ENCODE measurements around the gene KCNG2. TPM values are rescaled to one million over a fixed set of nuclear protein-coding genes. Genes with fewer than 3 reads are reported as not detected.

Gene KCNG2
- total and polyA plus RNA-seq, 2 of the 4 experiments (the other 2 are of a cell fraction): not detected

DNA sequence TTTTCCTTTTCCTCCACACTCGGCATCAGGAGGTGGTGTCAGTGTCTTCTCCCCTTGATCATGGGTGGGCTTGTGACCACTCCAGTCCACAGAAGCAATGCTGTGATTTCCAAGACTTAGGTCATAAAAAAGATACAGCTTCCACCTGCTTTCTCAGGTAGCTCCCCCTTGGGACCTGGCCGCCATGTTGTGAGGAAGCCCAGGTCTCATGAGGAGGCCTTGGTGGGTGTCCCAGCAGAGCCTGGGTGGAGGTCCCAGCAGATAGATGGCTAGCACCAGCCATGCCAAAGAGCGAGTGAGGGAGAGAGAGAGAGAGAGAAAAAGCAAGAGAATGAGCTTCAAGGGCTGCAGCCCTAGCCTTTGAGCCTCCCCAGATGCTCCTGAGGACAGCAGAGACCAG lies 137.8 kb downstream of the KCNG2 start:
- intact Hi-C loops (cut with micrococcal nuclease): no loop called here

More for the DNA sequence above, 137.8 kb downstream of the KCNG2 start:
- Histone ChIP-seq H3K56ac (ENCODE audit: extremely low read depth, insufficient read depth, low read length) (no peak overlapping the region), H3K18ac (ENCODE audit: low read depth, low read length) (no peak overlapping the region), H2BK20ac (ENCODE audit: low read depth, low read length) (no peak overlapping the region), H4K20me1 (ENCODE audit: insufficient read depth, low read length) (peaks cover 43% of the 10 kb centered on the region), H2AK9ac (replicated peaks; ENCODE audit: low read depth, low read length, poor library complexity) (no peak overlapping the region), H4K5ac (ENCODE audit: low read depth, low read length) (no peak overlapping the region), H3K14ac (replicated peaks; ENCODE audit: low read depth, low read length) (no peak overlapping the region), H3K4me3 (ENCODE audit: insufficient read depth, low read depth, low read length) (no peak overlapping the region), H3K4me1 (ENCODE audit: control insufficient read depth, insufficient read depth, low read length) (no peaks in the 10 kb centered on the region), H2BK15ac (ENCODE audit: low read depth, low read length) (no peak overlapping the region), H3K9ac (ENCODE audit: low read depth, low read length) (no peak overlapping the region), H4K91ac (ENCODE audit: insufficient read depth, low read depth, low read length) (no peak overlapping the region), H3K27me3 (ENCODE audit: control insufficient read depth, insufficient read depth, low read length) (no peaks in the 10 kb centered on the region), H3K4ac (ENCODE audit: low read depth, low read length) (no peak overlapping the region), H3K23ac (ENCODE audit: low read depth, low read length) (no peak overlapping the region), H3K9me1 (ENCODE audit: insufficient read depth, low read length) (peaks cover 7% of the 10 kb centered on the region), H3K27ac (ENCODE audit: insufficient read depth, low read length) (no peak overlapping the region), H3K36me3 (ENCODE audit: control insufficient read depth, insufficient read depth, low read length) (peaks cover 36% of the 10 kb centered on the region), H2BK5ac (ENCODE audit: low read depth, low read length, poor library complexity, severe bottlenecking) (no peak overlapping the region), H2BK120ac (ENCODE audit: low read depth, low read length) (no peak overlapping the region), H2AK5ac (ENCODE audit: low read depth, low read length) (no peak overlapping the region), H3K79me1 (ENCODE audit: low read depth in 1 of 2, low read length in 2 of 2) (peaks cover 28 to 62% of the 10 kb centered on the region in 2 experiments), H3K4me2 (ENCODE audit: low read depth, low read length) (no peak overlapping the region), H4K8ac (ENCODE audit: low read depth in 2 of 2, low read length in 2 of 2) (no peak overlapping the region), H2AFZ (replicated peaks; ENCODE audit: low read length, poor library complexity) (no peak overlapping the region), H3K9me3 (ENCODE audit: control insufficient read depth, insufficient read depth, low read length) (peaks cover 13% of the 10 kb centered on the region)
- DNase-seq (no peak), ATAC-seq (ENCODE audit: low read depth) (no peak)
- in situ Hi-C loops (cut with MboI; ENCODE audit: low sequenced_read_pairs): no loop called here
- CTCF ChIA-PET: no interaction called here
- no TSS peak for BruUV-seq (replicated peaks)
- TF ChIP-seq POLR2A (IDR thresholded peaks at IDR 0.05; ENCODE audit: low read depth, low read length) (no peak), CEBPB (IDR thresholded peaks at IDR 0.05; ENCODE audit: low read depth, low read length) (no peak), RFX5 (IDR thresholded peaks at IDR 0.05; ENCODE audit: low read depth, low read length) (no peak), MAFK (IDR thresholded peaks at IDR 0.05; ENCODE audit: low read depth, low read length) (no peak), MXI1 (IDR thresholded peaks at IDR 0.05; ENCODE audit: borderline replicate concordance, low read depth, low read length) (no peak), NFE2L2 (IDR thresholded peaks at IDR 0.05; ENCODE audit: low read depth, low read length) (no peak), FOS (IDR thresholded peaks at IDR 0.05; ENCODE audit: low read depth, low read length) (no peak), CHD1 (IDR thresholded peaks at IDR 0.05; ENCODE audit: low read depth, low read length) (no peak), BHLHE40 (IDR thresholded peaks at IDR 0.05; ENCODE audit: low read depth, low read length) (no peak), MAZ (IDR thresholded peaks at IDR 0.05; ENCODE audit: borderline replicate concordance, low read depth, low read length) (no peak), SMC3 (IDR thresholded peaks at IDR 0.05; ENCODE audit: low read depth, low read length) (no peak)
- TF ChIP-seq, protein P1, sequence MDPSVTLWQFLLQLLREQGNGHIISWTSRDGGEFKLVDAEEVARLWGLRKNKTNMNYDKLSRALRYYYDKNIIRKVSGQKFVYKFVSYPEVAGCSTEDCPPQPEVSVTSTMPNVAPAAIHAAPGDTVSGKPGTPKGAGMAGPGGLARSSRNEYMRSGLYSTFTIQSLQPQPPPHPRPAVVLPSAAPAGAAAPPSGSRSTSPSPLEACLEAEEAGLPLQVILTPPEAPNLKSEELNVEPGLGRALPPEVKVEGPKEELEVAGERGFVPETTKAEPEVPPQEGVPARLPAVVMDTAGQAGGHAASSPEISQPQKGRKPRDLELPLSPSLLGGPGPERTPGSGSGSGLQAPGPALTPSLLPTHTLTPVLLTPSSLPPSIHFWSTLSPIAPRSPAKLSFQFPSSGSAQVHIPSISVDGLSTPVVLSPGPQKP (IDR thresholded peaks at IDR 0.05; ENCODE audit: borderline replicate concordance, low read depth, low read length): no peak
- TF ChIP-seq, protein P2, sequence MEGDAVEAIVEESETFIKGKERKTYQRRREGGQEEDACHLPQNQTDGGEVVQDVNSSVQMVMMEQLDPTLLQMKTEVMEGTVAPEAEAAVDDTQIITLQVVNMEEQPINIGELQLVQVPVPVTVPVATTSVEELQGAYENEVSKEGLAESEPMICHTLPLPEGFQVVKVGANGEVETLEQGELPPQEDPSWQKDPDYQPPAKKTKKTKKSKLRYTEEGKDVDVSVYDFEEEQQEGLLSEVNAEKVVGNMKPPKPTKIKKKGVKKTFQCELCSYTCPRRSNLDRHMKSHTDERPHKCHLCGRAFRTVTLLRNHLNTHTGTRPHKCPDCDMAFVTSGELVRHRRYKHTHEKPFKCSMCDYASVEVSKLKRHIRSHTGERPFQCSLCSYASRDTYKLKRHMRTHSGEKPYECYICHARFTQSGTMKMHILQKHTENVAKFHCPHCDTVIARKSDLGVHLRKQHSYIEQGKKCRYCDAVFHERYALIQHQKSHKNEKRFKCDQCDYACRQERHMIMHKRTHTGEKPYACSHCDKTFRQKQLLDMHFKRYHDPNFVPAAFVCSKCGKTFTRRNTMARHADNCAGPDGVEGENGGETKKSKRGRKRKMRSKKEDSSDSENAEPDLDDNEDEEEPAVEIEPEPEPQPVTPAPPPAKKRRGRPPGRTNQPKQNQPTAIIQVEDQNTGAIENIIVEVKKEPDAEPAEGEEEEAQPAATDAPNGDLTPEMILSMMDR (conservative IDR thresholded peaks at IDR 0.05; ENCODE audit: low read depth, low read length): no peak
- dilution Hi-C loops (cut with HindIII; ENCODE audit: low sequenced_read_pairs, unreplicated experiment): no loop called here
- WGBS, 2 experiments (ENCODE audit: extremely low coverage in 2 of 2, insufficient read length in 1 of 2): no CpG with 5 or more reads among the region's 3 CpGs
- POLR2A ChIA-PET (ENCODE audit: unreplicated experiment): no interaction called here

Data from IMR-90 (cell line).